SK-N-SH treated with all-trans-retinoic acid at 6 μM for 48 hours (cell line): ENCODE results near the gene THRB.

Experiments used
- GLIS3 ChIP-seq: fragments of 250-450 bp; sonication (Bioruptor Pico); IDR thresholded peaks from 2 replicates; pipeline ENCODE4 v1.5.0; 2020; ENCODE audit warnings: mild to moderate bottlenecking, moderate library complexity
- RARB ChIP-seq: fragments of 250-450 bp; sonication (Bioruptor Pico); IDR thresholded peaks from 2 replicates; pipeline ENCODE4 v1.8.0; 2021; ENCODE audit warnings: mild to moderate bottlenecking, moderate library complexity
- TCF4 ChIP-seq: fragments of 250-450 bp; sonication (Bioruptor Pico); IDR thresholded peaks from 2 replicates; pipeline ENCODE4 v1.8.0; 2021; ENCODE audit warnings: mild to moderate bottlenecking, moderate library complexity, borderline replicate concordance
- ZNF8 ChIP-seq: fragments of 450-650 bp; formaldehyde crosslinking; IDR thresholded peaks from 2 replicates; pipeline ENCODE4 v1.5.0; 2020; ENCODE audit warnings: mild to moderate bottlenecking, moderate library complexity

- TF ChIP-seq RARB (no peak), TCF4 (CRISPR knock-in tag) (no peak), GLIS3 (CRISPR knock-in tag) (no peak), ZNF8 (CRISPR knock-in tag) (no peak)
Observed at GRCh38 chr3:24447836-24448235, 46.8 kb downstream of the THRB start.
